SHP77 treated with DMSO at 0.1 percent for 48 hours (cell line): ENCODE measurements around the gene ACP7.
"Not testable (repeated sequence)": the region's sequence is repeated elsewhere in the genome, so short reads cannot be mapped to it uniquely, and the experiment has no call there.

Experiments used
- DNase-seq: peaks from one replicate; lab custom pipeline; 2025; lab: John Stamatoyannopoulos, UW

The ACP7 gene

GRCh38 chr19:39109641-39110040, 25.5 kb downstream of the ACP7 start:
- no peak for DNase-seq

- peak; percentile 42 for DNase-seq
Observed at GRCh38 chr19:39110263-39110967, 26.2 kb downstream of the ACP7 start.

- no peak for DNase-seq
Observed at GRCh38 chr19:39111593-39112199, 27.5 kb downstream of the ACP7 start.

DNA sequence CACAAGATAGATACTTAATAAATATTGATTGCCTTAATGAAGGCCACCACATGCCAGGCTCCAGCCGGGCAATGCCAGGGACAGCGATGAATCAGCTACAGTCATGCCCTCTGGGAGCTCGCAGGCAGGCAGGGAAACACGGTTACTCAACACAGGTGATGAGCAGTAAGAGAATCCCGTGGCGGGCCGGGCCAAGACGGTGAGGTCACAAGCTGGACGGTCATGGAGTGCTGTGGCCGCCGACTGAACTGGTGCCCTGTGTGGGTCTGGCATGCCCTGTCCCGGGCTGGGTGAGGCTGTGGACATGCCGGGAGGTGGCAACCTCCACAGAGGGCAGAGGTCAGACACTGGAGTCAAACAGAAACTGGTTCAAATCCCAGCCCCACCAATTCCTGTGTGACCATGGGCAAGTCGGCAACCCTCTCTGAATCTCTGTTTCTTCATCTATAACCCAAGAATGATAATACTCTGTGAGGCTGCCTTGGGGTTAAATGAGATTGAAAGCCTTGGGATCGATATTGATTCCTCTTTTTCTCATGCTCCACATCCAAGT, 28.2 kb downstream of the ACP7 start:
- no peak for DNase-seq

GRCh38 chr19:39113199-39113598, 29.0 kb downstream of the ACP7 start:
- no peak for DNase-seq

- DNase-seq: no peak
Observed at GRCh38 chr19:39115105-39115847, 31.1 kb downstream of the ACP7 start.

DNA sequence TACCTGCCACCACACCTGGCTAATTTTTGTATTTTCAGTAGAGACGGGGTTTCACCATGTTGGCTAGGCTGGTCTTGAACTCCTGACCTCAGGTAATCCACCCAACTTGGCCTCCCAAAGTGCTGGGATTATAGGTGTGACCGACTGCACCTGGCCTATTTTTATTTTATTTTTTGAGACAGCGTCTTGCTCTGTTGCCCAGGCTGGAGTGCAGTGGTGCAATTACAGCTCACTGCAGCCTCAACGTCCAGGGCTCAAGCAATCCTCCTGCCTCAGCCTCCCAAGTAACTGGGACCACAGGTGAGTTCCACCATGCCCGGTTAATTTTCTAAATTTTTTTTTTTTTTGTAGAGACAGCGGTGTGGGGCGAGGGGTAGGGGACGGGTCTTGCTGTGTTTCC, 32.9 kb downstream of the ACP7 start:
- not testable (repeated sequence) for DNase-seq

DNA sequence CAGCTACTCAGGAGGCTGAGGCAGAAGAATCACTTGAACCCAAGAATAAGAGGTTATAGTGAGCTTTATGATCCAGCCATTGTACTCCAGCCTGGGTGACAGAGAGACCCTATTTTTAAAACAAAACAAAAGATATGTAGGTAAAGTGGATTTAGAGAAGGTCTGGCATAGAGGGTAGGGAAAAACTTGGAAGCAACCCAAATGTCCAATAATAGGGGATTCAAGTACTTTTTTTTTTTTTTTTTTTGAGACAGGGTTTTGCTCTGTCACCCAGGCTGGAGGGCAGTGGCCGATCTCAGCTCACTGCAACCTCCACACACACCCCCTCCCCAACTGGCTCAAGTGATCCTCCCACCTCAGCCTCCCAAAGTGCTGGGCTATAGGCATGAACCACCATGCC, 35.7 kb downstream of the ACP7 start:
- no peak for DNase-seq

DNA sequence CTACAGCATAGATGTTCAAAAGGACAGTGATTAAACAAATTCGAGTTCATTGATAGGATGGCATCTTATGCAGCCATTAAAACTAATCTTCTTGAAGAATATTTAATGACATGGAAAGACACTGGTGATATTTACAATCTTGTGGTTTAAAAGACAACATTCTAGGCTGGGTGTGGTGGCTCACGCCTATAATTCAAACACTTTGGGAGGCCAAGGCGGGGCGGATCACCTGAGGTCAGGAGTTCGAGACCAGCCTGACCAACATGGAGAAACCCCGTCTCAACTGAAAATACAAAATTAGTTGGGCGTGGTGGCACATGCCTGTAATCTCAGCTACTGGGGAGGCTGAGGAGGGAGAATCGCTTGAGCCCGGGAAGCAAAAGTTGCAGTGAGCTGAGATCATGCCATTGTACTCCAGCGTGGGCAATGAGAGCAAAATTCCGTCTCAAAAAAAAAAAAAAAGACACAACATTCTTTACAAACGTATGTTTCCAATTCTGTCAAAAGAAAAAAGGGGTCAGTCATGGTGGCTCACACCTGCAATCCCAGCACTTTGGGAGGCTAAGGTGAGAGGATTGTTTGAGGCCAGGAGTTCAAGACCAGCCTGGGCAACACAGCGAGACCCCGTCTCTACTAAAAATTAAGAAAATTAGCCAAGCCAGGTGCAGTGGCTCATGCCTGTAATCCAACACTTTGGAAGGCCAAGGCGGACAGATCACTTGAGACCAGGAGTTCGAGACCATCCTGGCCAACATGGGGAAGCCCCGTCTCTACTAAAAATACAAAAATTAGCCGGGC, 39.0 kb downstream of the ACP7 start:
- DNase-seq: no peak

DNA sequence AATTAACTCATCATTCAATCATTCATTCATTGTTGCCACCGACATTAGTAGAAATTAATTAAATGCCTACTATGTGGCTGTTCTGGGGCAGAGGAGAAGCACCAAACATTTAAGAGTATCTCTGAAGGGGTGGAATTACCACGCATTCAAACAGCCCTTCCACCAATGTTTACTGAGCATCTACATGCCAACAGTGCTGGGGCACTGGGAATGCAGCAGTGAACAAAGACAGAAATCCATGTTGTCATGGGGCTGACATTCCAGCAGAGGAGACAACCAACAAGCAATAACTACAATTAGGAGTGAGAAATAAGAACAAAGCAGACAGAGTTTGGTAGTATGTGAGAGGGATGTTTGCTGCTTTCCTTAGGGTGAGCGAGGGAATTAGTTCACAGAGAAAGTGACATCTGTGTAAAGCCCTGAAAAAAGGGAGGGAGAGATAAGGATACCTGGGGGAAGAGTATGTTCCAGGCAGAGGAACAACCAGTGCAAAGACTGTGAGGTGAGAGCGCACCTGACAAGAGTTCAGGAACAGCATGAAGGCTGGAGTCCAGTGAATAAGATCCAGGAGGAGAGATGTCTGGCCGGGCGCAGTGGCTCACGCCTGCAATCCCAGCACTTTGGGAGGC, 40.1 kb downstream of the ACP7 start:
- no peak for DNase-seq

- DNase-seq: no peak
Observed at GRCh38 chr19:39125199-39125553, 41.0 kb downstream of the ACP7 start.

GRCh38 chr19:39125554-39126311, 41.6 kb downstream of the ACP7 start, which contains the start of gene PAK4:
PAK4 (plus strand) TSS chr19:39125786; CDS start chr19:39169554, 43,768 bp downstream.
- peak; percentile 98 for DNase-seq

DNA sequence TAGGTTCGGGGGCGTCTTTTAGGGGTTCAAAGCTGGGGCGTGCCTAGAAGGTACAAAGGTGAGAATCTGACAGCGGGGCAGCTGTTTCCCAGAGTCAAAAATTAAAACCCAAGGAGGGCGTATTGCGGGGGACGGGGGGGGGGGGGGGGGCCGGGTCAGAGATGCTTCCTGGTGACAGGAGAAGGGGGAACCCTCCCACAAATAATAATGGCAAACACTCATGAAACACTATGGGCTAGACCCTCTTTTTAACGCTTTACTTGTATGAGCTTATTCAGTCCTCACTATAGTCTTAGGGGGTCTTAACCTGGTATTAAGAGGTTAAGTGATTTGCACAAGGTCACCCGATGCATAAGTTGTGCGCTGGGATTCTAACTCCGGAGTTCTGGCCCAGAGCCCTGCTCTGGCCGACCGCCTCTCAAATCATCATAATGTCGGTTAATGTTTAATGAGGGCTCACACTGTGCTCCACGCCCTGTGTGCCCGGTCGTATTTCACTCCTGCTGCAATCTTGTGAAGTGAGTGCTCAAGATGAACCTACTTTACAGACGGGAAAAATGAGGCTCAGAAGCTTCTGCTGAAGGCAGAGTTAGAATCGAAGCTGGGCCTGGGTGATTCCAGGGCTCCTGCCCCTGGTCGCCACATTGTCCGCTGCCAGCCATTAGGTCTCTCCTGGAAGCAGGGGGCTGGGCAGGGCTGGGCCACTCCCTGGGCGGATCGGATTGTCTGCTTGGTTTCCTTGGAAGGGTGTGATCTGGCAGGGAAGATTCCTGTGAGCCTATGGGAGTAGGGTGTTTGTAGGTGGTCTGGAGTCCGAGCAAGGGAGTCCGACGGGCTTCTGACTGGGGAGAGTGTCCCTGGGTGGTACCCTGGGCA, 42.4 kb downstream of the ACP7 start:
- DNase-seq: no peak

- DNase-seq: no peak
Observed at GRCh38 chr19:39127812-39128515, 43.8 kb downstream of the ACP7 start.

DNA sequence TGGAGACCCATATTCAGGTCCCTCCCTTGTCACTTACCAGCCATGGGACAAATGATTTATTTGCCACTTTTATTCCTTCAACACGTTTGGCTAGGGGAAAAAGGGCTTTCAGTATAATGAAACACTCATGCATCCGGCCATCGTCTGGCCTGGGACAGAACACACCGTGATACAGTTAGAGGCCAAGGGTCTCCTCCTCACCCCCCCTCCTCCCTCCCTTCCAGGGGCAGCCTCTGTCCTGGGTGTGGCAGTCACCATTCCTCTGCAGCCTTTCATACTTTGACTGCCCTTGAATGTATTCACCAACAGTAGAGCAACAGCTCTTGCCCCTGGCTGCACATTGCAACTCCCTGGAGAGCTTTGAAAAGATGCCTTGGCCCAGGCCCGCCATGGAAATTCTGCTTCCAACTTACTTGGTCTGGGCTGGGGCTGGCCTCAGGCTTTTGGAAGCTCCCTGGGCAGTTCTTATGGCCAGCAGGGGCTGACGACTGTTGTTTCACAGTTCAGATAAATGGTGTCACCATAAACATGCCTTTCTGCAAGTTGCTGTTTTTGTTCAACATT, 44.4 kb downstream of the ACP7 start:
- DNase-seq: no peak

DNA sequence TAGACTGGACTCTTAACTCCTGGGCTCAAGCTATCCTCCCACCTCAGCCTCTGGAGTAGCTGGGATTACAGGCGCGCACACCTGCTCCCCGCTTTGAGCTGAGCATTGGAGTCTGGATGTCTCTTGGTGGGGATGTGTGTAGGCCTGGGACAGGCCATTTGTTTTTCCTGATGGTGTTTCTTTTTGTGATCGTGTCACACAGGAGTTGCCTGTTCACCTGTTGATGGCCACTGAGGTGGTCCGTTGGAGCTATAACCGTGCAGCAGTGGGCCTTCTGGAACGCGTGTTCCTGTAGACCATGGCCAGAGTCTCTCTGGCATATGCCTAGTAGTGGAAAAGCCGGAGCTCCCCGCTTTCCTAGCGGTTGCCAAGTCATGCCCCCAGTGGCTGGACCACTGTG, 44.9 kb downstream of the ACP7 start:
- no peak for DNase-seq

- no peak for DNase-seq
Observed at GRCh38 chr19:39130337-39131254, 46.4 kb downstream of the ACP7 start.

- DNase-seq: no peak
Observed at GRCh38 chr19:39131255-39131755, 47.1 kb downstream of the ACP7 start.
